Stomach smooth muscle (tissue), 2 donors: ENCODE data around the gene ENOX1.
"Not testable (repeated sequence)": the region's sequence is repeated elsewhere in the genome, so short reads cannot be mapped to it uniquely, and the experiment has no call there.

Experiments used
- H3K27ac ChIP-seq: one replicate; pipeline ENCODE4 v1.7.0; 2013; ENCODE audit warnings: mild to moderate bottlenecking, low read length, inconsistent platforms
- H3K27me3 ChIP-seq, 2 donors: one replicate each; pipeline ENCODE4 v1.7.0; 2013; ENCODE audit warnings: low read length in 2 of 2; ENCODE audit not compliant: insufficient read depth in 2 of 2, control insufficient read depth in 1 of 2
- H3K36me3 ChIP-seq, 2 donors: one replicate each; pipeline ENCODE4 v1.7.0; 2013; ENCODE audit warnings: low read length in 2 of 2; ENCODE audit not compliant: control insufficient read depth in 2 of 2, insufficient read depth in 2 of 2
- H3K4me1 ChIP-seq: one replicate; pipeline ENCODE4 v1.7.0; 2013; ENCODE audit warnings: low read length; ENCODE audit not compliant: control insufficient read depth, insufficient read depth
- H3K4me3 ChIP-seq, 2 donors: one replicate each; pipeline ENCODE4 v1.7.0; 2013; ENCODE audit warnings: low read length in 2 of 2
- H3K9ac ChIP-seq, 2 donors: one replicate each; pipeline ENCODE4 v1.7.0; 2013; ENCODE audit warnings: low read length in 2 of 2, mild to moderate bottlenecking in 1 of 2
- H3K9me3 ChIP-seq, 2 donors: one replicate each; pipeline ENCODE4 v1.7.0; 2013; ENCODE audit warnings: low read length in 2 of 2; ENCODE audit not compliant: control insufficient read depth in 2 of 2
- donor health status: healthy.
- donor health status: Pancreatic carcinoma.

The ENOX1 gene

DNA sequence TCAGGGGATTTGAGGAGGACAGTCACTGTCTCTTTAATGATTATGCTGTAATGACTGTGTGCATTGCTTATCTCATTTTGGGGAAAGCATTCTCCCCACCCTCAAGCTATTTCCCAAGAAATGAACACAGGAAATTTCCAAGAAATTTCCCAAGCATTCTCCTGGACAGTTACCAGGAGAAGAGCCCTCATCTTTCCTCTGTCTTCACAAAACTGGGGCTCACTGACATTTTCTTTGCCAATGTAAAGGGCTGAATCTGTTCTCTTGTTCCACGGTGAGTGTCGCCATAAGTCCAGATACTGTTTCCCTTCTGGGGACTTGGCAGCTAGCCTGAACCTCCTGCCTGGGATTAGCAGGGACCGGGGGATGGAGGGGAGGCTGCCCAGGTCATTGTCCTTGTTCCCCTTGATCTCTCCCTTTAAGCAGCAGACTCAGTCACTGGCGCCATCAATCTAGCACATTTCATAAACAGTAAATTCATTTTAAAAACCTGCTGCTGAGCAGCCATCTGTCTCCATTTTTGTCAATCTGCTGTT lies 590.6 kb downstream of the ENOX1 start:
- no peak overlapping the region for H3K9ac ChIP-seq
- H3K4me3 ChIP-seq: no peak overlapping the region
- H3K4me1 ChIP-seq: peaks cover 12% of the 10 kb centered on the region
- H3K27ac ChIP-seq: no peak overlapping the region
- no peaks in the 10 kb centered on the region for H3K36me3 ChIP-seq
- no peaks in the 10 kb centered on the region for H3K27me3 ChIP-seq
- H3K9me3 ChIP-seq: no peaks in the 10 kb centered on the region

DNA sequence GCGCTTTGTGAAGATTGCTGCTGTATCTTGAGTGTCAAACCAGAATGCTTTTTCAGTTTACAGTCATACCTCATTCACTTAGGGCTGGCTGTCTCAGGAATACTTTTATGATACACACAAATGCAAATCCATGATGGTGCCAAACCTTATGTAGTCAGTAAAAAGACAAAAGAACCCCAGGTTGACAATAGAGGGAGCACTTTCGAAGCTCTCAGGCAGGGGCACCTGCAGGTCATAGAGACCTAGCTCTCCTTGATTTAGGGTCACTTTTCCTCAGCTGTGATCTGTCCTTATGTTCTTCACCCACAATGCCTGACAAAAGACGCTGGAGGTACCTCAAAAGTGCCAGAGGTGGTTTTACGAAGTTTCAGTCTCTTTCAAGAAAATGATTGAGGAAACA lies 591.2 kb downstream of the ENOX1 start:
- H3K9ac ChIP-seq: no peak overlapping the region
- H3K9me3 ChIP-seq: no peaks in the 10 kb centered on the region
- no peaks in the 10 kb centered on the region for H3K27me3 ChIP-seq
- H3K36me3 ChIP-seq: no peaks in the 10 kb centered on the region
- peaks cover 12% of the 10 kb centered on the region for H3K4me1 ChIP-seq
- H3K27ac ChIP-seq: no peak overlapping the region
- no peak overlapping the region for H3K4me3 ChIP-seq

DNA sequence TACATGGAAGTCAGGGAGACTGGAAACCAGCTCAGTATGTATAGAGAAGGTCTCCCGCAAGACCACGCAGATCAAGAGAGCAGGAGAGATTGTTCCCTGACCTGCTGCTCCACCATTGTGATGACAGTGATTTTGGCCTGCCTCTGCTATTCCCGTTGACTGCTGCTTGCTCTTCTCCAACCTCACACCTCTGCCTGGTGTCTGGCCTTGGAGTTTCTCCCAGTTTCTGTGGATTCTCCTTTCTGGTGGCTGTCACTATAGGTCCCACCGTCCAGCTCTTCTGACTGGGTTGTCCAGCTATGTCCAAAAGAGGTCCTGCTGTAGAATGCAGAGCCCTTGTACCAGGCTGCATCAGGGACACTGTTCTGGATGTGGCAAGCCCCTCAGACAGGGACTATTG lies 591.7 kb downstream of the ENOX1 start:
- no peaks in the 10 kb centered on the region for H3K36me3 ChIP-seq
- no peaks in the 10 kb centered on the region for H3K9me3 ChIP-seq
- no peak overlapping the region for H3K9ac ChIP-seq
- no peak overlapping the region for H3K4me3 ChIP-seq
- peaks cover 12% of the 10 kb centered on the region for H3K4me1 ChIP-seq
- no peaks in the 10 kb centered on the region for H3K27me3 ChIP-seq
- no peak overlapping the region for H3K27ac ChIP-seq

DNA sequence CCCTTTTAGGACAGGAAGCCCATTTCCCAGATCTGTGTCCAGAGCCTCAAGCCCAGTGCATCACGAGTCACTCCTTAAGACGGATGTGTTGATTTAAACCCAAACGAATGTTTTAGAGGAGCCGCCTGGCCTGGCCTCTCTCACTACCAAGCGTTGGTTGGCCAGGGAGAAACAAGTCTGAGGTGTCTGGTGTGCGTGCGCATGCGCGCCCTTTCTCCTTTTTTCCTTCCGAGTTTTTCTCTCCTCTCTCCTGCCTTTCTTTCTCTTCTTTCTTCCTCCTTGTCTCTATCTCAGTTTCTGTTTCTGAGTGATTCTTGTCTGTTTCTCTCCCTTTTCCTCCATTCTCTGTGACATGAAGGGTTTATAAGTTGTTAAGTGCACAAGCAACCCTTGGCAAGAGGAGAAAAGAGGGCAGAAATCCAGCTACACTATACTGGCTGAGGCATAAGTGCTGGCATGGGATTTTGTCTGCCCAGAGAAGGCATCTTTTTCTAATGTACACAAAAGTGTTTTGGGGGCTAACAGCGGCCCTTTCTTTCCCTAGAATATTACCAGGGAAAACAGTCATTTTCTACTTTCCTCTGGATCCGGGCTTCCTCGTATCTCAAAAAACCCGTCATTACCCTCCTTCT lies 592.9 kb downstream of the ENOX1 start:
- H3K9me3 ChIP-seq: no peaks in the 10 kb centered on the region
- no peaks in the 10 kb centered on the region for H3K27me3 ChIP-seq
- H3K9ac ChIP-seq: no peak overlapping the region
- H3K27ac ChIP-seq: no peak overlapping the region
- peaks cover 12% of the 10 kb centered on the region for H3K4me1 ChIP-seq
- no peak overlapping the region for H3K4me3 ChIP-seq
- H3K36me3 ChIP-seq: no peaks in the 10 kb centered on the region

DNA sequence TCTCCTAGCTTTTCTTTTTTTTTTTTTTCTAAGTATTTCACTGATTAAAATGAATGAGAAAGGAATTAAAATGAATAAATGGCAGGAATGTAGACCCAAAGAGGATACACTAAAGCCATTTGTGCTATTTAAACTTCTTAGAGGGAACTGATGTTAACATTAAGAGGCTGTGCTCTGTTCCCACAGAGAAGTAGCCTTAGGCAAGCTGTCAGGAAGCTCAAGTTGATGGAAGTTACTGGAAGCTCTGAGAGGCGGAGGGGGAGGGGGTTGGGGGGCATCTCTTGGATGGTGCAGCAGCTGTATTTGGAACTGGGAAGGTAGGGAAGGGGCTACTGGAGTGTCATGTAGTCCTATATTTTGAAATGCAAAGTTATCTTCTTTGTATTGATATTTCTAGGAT lies 595.2 kb downstream of the ENOX1 start:
- Histone ChIP-seq H3K27ac (no peak overlapping the region), H3K4me3 (no peak overlapping the region), H3K4me1 (peaks cover 12% of the 10 kb centered on the region)

DNA sequence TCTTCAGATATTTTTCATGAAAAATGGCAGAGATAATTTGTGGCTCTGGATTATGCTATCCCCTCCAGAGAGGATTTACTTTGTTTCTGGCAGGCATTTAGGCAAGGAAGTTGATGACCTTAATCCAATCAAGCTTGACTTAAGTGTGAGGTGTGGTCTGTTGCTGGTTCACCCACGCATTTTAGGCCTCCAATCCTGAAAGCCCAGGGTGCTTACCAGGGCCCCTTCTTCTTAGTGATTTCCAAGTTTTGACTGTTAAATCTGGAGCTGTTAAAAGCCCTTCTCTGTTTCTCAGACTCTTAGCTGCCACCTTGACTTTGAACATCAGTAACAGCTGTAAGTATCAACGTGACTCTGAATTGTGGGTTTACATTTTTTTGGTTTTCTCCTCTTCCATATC lies 601.5 kb downstream of the ENOX1 start:
- H3K4me1 ChIP-seq: no peaks in the 10 kb centered on the region
- no peak overlapping the region for H3K4me3 ChIP-seq
- no peaks in the 10 kb centered on the region for H3K27me3 ChIP-seq
- no peak overlapping the region for H3K27ac ChIP-seq
- H3K9ac ChIP-seq: no peak overlapping the region
- H3K9me3 ChIP-seq: no peaks in the 10 kb centered on the region
- H3K36me3 ChIP-seq: no peaks in the 10 kb centered on the region

More for the DNA sequence above, 595.2 kb downstream of the ENOX1 start:
- Histone ChIP-seq H3K36me3 (no peaks in the 10 kb centered on the region), H3K9me3 (no peaks in the 10 kb centered on the region), H3K9ac (no peak overlapping the region), H3K27me3 (no peaks in the 10 kb centered on the region)

DNA sequence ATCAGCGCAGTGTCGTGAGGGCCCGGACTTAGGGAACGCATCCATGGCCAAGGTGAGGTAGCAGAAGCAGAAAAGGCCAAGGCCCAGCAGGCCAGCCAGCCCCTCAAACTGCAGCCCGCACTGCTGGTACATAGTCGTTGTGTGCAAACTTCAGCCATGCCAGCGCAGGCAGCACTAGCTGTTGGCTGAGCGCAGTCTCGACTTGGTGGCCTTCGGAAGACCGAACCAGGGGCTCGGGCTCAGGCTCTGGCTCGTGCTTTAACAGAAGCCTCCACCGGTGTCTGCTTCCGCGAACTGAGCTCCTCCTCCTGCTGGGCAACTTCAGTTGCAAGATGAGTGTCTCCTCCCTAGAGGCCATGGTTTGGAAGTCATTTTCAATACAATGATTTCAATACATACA lies 605.9 kb downstream of the ENOX1 start:
- H3K4me3 ChIP-seq: no peak overlapping the region
- H3K36me3 ChIP-seq: no peaks in the 10 kb centered on the region

DNA sequence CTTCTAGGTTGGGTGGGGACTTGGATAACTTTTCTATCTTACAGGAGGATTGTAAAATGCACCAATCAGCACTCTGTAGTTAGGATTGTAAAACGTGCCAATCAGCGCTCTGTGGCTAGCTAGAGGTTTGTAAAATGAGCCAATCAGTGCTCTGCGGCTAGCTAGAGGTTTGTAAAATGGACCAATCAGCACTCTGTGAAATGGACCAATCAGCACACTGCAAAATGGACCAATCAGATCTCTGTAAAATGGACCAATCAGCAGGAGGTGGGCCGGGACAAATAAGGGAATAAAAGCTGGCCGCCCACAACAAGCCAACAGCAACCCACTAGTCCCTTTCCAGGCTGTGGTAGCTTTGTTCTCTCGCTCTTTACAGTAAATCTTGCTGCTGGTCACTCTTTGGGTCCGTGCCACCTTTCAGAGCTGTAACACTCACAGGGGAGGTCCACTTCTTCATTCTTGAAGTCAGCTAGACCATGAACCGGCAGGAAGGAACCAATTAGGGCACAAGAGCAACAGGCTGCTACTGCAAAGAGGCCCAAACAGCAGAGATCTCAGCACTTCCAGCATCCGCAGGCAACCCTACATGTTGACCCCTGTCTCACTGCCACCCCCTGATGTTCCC lies 606.6 kb downstream of the ENOX1 start:
- Histone ChIP-seq H3K27ac (no peak overlapping the region), H3K27me3 (no peaks in the 10 kb centered on the region), H3K36me3 (no peaks in the 10 kb centered on the region), H3K9ac (no peak overlapping the region), H3K4me3 (no peak overlapping the region), H3K4me1 (no peaks in the 10 kb centered on the region), H3K9me3 (no peaks in the 10 kb centered on the region)

More for the DNA sequence above, 605.9 kb downstream of the ENOX1 start:
- Histone ChIP-seq H3K27me3 (no peaks in the 10 kb centered on the region), H3K9me3 (no peaks in the 10 kb centered on the region), H3K4me1 (no peaks in the 10 kb centered on the region), H3K9ac (no peak overlapping the region), H3K27ac (no peak overlapping the region)

DNA sequence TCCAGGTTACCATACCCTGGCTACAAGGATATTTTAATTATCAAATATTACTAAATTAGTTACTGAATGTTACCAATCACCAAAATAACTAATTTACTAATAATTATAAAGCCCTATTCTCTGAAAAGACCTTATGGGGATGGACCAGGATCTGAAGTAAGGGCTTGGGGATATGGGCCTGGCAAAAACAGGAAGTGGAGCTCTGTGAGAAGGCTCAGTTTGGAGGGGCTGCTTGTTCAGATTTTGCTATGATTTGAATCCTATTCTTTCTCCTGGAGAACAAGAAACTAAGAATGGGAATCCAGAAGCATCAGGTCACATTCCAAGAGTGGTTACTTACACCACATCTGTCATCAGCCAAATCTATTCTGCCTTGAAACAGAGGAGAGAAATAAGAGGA lies 615.3 kb downstream of the ENOX1 start:
- no peak overlapping the region for H3K9ac ChIP-seq
- no peaks in the 10 kb centered on the region for H3K4me1 ChIP-seq
- H3K27me3 ChIP-seq: no peaks in the 10 kb centered on the region

DNA sequence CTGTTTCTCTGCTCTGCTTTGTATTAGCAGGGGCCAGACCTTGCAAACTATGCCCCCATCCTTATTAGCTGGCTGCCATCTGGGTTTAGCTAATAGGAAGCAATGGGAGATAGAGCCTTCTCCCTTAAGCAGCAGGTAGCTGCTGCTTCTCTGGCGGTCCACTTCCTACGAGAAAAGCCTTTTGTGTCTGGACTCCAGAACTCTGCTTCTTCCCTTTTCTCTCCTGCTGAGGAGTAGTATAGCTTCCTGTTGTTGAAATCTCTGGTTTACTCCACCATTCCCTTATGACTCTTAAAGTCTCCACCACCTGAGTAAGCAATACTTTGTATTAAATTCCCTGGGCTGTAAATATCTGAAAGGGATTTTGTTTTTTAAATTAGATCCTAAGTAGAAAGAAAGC lies 616.3 kb downstream of the ENOX1 start:
- H3K9me3 ChIP-seq: no peaks in the 10 kb centered on the region
- H3K4me3 ChIP-seq: no peak overlapping the region

More for the DNA sequence above, 615.3 kb downstream of the ENOX1 start:
- Histone ChIP-seq H3K36me3 (no peaks in the 10 kb centered on the region), H3K4me3 (no peak overlapping the region), H3K27ac (no peak overlapping the region), H3K9me3 (no peaks in the 10 kb centered on the region)

DNA sequence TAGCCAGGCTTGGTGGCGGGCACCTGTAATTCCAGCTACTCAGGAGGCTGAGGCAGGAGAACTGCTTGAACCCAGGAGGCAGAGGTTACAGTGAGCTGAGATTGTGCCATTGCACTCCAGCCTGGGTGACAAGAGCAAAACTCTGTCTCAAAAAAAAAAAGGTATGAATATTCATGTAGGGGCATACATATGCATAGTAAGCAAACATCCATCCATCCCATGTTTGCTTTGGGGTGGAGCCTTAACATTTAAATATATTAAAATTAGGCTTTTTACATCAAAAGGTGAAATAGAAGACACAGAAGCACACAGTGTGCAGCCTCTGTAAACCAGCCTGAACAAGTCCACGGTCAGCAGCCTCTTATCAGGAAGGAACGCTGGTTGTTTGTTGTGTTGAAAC lies 618.3 kb downstream of the ENOX1 start:
- H3K4me1 ChIP-seq, H3K9me3 ChIP-seq, H3K4me3 ChIP-seq, H3K27me3 ChIP-seq, H3K36me3 ChIP-seq, H3K9ac ChIP-seq, H3K27ac ChIP-seq: not testable (repeated sequence)

More for the DNA sequence above, 616.3 kb downstream of the ENOX1 start:
- no peaks in the 10 kb centered on the region for H3K4me1 ChIP-seq
- no peaks in the 10 kb centered on the region for H3K27me3 ChIP-seq
- H3K27ac ChIP-seq: no peak overlapping the region
- no peaks in the 10 kb centered on the region for H3K36me3 ChIP-seq
- H3K9ac ChIP-seq: no peak overlapping the region
